ENCODE results near the gene ENTPD6.

GRCh38 chr20:25275813-25276532 lies 80.5 kb downstream of the ENTPD6 start:
- no peak for TF ChIP-seq CTCF (IDR thresholded peaks at IDR 0.05 in 8 of 11, conservative IDR thresholded peaks at IDR 0.05 in 3 of 11)
- TF ChIP-seq POLR2A (IDR thresholded peaks at IDR 0.05): no peak

Measured in spleen (tissue), 7 donors.